ENCODE data around the gene ARHGAP10.

DNA sequence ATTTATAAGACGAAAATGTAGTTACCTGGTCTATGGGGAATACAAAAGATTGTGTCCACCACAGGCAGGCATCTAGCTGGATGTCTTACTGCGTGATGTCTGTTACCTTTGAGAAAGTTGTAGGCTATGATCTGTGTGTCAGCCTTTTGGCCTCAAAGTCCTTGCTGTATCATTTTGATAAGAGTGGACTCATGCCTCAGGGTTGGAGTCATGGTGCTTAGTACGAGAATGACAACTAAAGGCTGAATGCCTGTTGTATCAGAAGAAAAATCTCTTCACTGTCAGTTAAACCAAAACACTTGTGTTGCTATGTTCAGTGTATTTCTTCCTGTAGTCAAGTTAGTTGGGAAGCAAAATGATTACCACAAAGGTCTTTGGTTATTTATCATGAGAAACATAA, 226.2 kb downstream of the ARHGAP10 start:
- TF ChIP-seq GATA2 (IDR thresholded peaks at IDR 0.05; ENCODE audit: low read depth, low read length) (no peak), GATA3 (IDR thresholded peaks at IDR 0.05; ENCODE audit: low read depth, low read length) (no peak)

Measured in SH-SY5Y (cell line).